ENCODE data around the gene MCF2L.

Gene MCF2L

DNA sequence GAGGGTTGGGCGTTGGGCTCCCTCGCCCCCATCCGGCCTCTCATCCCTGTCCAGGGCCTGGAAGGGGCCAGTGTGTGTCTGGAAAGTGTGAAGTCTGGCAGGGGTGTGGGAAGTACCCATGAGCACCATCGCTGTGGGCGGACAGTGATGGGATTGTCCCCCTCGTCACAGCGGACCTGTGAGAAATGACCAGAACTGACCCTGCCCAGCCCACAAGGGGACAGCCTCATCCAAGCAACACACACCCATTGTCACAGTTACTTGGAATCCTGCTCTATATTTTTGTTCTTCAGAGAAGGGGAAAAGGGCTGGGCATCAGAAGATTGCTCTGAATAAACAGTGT lies 18.6 kb downstream of the MCF2L start:
- Mint-ChIP-seq H3K27ac (no peak overlapping the region), H3K36me3 (ENCODE audit: low read depth) (peaks cover 2% of the 10 kb centered on the region), H3K4me1 (ENCODE audit: low read depth) (peaks cover 3% of the 10 kb centered on the region), H3K27me3 (no peaks in the 10 kb centered on the region), H3K9me3 (no peaks in the 10 kb centered on the region), H3K4me3 (no peak overlapping the region)
- DNase-seq: no peak

DNA sequence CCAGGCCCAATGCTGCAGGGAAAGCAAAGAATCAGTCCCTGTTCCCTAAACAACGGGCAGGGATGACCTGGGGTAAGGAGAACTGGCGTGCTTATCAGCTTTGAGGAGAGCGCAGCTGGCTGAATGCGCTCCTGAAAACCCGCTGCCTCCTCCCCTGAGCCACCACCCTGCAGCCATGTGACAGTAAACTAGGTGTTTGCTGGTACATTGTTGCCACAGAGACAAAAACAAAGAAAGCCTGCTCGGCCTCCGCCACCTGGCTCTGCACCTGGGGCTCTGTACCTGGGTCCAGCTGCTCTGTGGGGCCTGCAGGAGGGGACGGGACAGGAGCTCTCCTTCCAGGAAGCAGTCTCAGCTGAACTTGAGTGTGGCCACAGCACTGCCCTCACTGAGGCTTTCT lies 21.8 kb downstream of the MCF2L start:
- DNase-seq: no peak
- Mint-ChIP-seq H3K36me3 (ENCODE audit: low read depth) (peaks cover 2% of the 10 kb centered on the region), H3K4me3 (no peak overlapping the region)

DNA sequence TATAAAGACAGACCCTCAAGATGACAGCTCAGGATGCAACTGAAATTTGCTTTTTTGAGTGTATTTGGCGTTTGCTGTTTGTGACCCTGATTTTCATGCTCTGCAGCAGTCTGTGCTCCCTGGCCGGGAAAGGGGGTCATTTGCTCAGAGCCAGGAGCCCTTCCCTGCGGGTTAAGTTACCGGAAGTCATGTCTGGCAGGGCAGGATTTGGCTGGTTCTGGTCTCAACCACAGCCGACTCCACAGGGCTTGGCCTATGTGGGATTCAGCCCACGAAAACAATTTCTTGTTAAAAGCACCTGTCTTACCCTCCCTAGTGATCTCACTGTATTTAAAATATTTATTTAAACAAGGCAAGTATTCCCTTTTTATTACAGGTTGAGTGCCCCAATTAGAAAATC lies 22.6 kb downstream of the MCF2L start:
- H3K27ac Mint-ChIP-seq: no peak overlapping the region
- H3K9me3 Mint-ChIP-seq: no peaks in the 10 kb centered on the region
- no peak overlapping the region for H3K4me3 Mint-ChIP-seq
- no peaks in the 10 kb centered on the region for H3K27me3 Mint-ChIP-seq
- H3K4me1 Mint-ChIP-seq (ENCODE audit: low read depth): no peaks in the 10 kb centered on the region
- H3K36me3 Mint-ChIP-seq (ENCODE audit: low read depth): peaks cover 2% of the 10 kb centered on the region
- DNase-seq: no peak

More for the DNA sequence above, 21.8 kb downstream of the MCF2L start:
- H3K27me3 Mint-ChIP-seq: no peaks in the 10 kb centered on the region
- H3K9me3 Mint-ChIP-seq: no peaks in the 10 kb centered on the region
- H3K27ac Mint-ChIP-seq: no peak overlapping the region
- no peaks in the 10 kb centered on the region for H3K4me1 Mint-ChIP-seq (ENCODE audit: low read depth)

- Mint-ChIP-seq H3K4me1 (ENCODE audit: low read depth) (no peaks in the 10 kb centered on the region), H3K9me3 (no peaks in the 10 kb centered on the region), H3K27me3 (no peaks in the 10 kb centered on the region), H3K4me3 (no peak overlapping the region), H3K36me3 (ENCODE audit: low read depth) (peaks cover 2% of the 10 kb centered on the region), H3K27ac (no peak overlapping the region)
- DNase-seq: no peak
These were observed 24.1 kb downstream of the MCF2L start for GRCh38 chr13:112992931-112993680.

- H3K27ac Mint-ChIP-seq: no peak overlapping the region
- no peak for DNase-seq
- H3K27me3 Mint-ChIP-seq: no peaks in the 10 kb centered on the region
These were observed 25.2 kb downstream of the MCF2L start for GRCh38 chr13:112994084-112994780.

DNA sequence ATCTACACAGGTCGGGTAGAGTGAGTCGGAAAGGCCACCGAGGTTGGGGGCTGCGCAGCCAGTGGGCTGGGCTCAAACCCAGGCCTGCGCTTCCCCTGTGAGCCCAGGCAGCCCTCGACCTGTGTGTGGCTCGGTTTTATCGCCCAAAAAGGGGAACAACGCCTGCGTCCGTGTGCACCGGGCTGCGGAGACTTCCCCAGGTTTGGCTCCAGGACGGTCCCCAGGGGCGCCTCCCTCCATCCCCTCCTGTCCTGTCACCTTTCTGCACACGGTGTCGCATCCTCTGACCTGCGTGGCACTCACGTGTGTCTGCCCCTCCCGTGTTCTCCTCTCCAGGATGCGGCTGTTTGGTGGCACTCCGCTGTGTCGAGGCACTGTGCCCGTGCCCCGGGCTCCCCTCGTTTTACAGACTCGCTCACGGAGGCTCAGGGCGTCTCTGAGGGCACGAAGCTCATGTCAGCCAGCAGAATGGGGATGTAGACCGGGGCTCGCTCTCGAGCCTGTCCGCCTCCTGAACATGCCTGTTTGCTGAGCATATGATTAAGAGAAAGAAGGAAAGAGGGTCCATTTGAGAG lies 25.9 kb downstream of the MCF2L start:
- H3K9me3 Mint-ChIP-seq: no peaks in the 10 kb centered on the region
- H3K4me3 Mint-ChIP-seq: no peak overlapping the region
- H3K27ac Mint-ChIP-seq: no peak overlapping the region
- DNase-seq: no peak
- H3K4me1 Mint-ChIP-seq (ENCODE audit: low read depth): peaks cover under 1% of the 10 kb centered on the region
- no peaks in the 10 kb centered on the region for H3K27me3 Mint-ChIP-seq
- H3K36me3 Mint-ChIP-seq (ENCODE audit: low read depth): no peaks in the 10 kb centered on the region

More at GRCh38 chr13:112994084-112994780, 25.2 kb downstream of the MCF2L start:
- Mint-ChIP-seq H3K9me3 (no peaks in the 10 kb centered on the region), H3K4me3 (no peak overlapping the region), H3K4me1 (ENCODE audit: low read depth) (no peaks in the 10 kb centered on the region), H3K36me3 (ENCODE audit: low read depth) (peaks cover 2% of the 10 kb centered on the region)

DNA sequence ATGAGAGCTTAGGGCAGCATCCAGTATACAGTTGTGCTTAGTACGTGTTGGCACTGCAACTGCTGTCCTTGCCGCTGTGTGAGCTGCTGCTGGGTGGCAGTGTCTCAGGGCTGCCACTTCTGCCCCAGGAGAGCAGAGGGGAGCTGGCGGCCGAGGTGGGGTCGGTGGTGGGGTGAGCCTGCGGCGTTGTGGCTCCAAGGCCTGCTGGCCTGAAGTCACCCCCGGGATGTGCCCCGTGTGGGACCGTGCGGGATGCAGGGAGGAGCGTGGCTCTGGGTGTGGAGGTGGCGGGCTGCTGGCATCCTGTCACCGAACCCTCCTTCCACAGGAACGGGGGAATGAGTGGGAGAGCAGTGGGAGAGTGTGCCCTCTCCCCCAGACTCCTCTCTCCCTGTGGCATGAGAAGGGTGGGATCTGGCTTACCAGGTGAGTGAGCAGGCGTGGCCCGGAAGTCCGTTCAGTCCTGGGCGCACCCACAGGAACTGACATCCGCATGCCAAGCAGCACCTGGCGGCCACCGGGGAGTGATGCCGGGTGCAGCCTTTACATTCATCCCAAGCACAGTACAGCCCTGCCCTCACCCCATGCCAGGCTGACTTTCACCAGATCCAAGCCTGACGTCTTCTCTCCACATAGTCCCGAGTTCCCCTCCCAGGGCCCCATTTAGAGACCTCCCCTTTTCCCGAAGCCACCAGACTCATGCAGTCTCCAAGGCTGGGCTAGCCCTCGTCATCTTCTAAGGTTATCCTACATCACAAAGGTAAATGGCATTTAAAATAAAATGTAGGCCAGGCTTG lies 26.6 kb downstream of the MCF2L start:
- Mint-ChIP-seq H3K27me3 (no peaks in the 10 kb centered on the region), H3K4me3 (no peak overlapping the region), H3K36me3 (ENCODE audit: low read depth) (no peaks in the 10 kb centered on the region)

DNA sequence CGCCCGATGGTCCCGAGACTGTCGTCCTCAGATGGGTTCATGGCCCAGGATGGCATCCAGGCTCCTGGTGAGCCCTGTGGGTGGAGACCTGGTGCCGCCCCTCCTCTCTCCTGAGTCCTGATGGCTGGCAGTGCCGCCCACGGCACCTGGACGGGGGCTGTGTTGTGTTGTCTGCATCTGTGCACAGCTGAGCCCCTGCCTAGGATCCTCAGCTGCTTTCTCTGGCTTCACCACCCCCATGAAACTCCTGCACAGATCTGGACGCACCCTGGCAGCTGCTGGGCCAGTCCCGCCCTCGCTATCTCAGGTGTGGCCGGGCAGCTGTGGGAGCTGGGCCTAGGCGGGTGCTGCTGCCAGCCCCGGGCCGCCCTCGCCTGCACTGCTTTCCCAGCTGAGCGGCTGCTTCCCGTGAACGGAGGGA lies 27.7 kb downstream of the MCF2L start:
- H3K27me3 Mint-ChIP-seq: no peaks in the 10 kb centered on the region

More for the DNA sequence above, 26.6 kb downstream of the MCF2L start:
- Mint-ChIP-seq H3K9me3 (no peaks in the 10 kb centered on the region), H3K4me1 (ENCODE audit: low read depth) (peaks cover 4% of the 10 kb centered on the region), H3K27ac (no peak overlapping the region)
- no peak for DNase-seq

DNA sequence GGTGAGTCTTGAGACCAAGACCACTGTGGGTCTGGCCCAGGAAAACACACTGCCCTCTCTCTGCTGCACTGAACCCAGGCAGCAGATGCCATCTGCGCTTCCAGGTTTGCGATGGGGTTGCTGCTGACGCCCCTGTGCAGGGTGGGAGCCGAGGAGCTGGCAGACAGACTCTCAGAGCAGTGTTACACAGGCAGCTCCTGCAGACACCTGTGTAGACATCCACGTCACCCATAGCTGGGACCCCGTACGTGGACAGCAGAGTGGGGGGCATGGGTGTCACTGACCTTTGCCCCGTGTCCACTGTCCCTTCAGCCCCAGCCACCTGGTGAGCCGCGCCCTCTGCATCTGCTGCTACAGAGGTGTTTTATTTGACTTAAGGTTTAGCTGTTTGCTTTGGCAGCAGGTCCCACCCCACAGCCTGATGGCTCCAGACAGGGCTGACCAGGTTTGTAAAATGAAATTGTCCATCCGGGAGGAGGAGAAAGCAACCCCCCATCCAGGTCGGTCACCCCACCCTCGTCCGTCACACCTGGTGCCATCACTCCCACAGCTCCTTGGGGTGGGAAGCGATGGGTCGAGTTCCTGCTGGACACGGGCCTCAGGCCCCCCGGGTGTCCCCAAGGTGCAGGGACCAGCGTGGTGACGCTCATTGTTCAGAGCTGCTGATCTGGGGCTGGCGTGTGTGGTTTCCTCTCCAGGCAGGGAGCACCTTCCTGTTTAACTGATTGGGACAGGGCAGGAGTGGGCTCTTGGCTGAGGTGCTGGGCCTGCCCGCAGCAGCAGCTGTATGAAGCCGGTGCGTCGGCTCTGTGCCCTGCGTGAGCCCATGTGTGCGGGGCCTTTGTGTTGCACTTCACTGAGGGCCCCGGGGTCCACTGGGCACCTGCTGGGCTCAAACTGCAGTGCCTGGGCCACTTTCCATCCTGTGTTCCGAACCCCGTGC lies 28.4 kb downstream of the MCF2L start:
- no peaks in the 10 kb centered on the region for H3K9me3 Mint-ChIP-seq
- H3K27ac Mint-ChIP-seq: no peak overlapping the region
- no peaks in the 10 kb centered on the region for H3K36me3 Mint-ChIP-seq (ENCODE audit: low read depth)
- DNase-seq: no peak
- peaks cover 11% of the 10 kb centered on the region for H3K4me1 Mint-ChIP-seq (ENCODE audit: low read depth)
- H3K27me3 Mint-ChIP-seq: no peaks in the 10 kb centered on the region
- no peak overlapping the region for H3K4me3 Mint-ChIP-seq

More for the DNA sequence above, 27.7 kb downstream of the MCF2L start:
- Mint-ChIP-seq H3K4me3 (no peak overlapping the region), H3K36me3 (ENCODE audit: low read depth) (no peaks in the 10 kb centered on the region), H3K9me3 (no peaks in the 10 kb centered on the region), H3K27ac (no peak overlapping the region), H3K4me1 (ENCODE audit: low read depth) (peaks cover 11% of the 10 kb centered on the region)
- no peak for DNase-seq

DNA sequence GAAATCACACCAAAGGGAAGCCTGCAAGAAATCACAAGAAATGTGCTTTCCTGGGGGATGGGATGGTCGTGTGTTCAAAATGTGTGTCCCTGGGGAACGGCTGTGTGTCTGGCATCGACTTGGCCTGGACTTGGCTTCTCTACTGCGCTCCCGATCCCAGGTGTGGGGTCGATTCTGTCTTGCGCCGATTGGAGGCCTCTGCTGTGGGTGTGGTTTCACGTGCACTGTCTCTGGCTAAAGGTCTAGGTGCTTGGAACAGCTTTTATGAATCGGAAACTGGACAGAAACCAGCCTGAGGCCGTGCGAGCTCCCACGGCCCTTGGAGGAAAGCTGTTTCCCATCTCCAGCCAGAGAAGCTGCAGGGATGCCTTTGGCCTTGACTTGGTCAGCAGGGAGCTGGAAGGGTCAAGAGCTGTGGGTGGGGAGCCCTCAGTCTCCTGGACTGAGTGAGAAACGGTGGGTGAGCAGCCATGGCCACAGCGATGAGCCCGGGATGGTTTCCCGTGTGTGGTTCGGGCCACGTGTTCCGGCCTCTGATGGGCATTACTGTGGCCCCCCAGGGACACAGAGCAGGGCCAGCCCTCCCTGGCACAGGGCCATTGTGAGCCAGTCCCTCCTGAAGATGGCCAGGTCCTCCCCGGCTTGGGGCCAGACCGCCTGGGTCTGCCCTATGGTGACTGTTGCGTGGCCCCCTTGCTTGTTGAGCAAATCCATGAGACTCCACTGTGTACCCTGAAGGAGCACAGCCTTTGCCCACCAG lies 29.7 kb downstream of the MCF2L start:
- Mint-ChIP-seq H3K36me3 (ENCODE audit: low read depth) (no peaks in the 10 kb centered on the region), H3K4me3 (no peak overlapping the region), H3K27ac (no peak overlapping the region), H3K27me3 (no peaks in the 10 kb centered on the region), H3K9me3 (no peaks in the 10 kb centered on the region), H3K4me1 (ENCODE audit: low read depth) (peaks cover 11% of the 10 kb centered on the region)
- DNase-seq: no peak

DNA sequence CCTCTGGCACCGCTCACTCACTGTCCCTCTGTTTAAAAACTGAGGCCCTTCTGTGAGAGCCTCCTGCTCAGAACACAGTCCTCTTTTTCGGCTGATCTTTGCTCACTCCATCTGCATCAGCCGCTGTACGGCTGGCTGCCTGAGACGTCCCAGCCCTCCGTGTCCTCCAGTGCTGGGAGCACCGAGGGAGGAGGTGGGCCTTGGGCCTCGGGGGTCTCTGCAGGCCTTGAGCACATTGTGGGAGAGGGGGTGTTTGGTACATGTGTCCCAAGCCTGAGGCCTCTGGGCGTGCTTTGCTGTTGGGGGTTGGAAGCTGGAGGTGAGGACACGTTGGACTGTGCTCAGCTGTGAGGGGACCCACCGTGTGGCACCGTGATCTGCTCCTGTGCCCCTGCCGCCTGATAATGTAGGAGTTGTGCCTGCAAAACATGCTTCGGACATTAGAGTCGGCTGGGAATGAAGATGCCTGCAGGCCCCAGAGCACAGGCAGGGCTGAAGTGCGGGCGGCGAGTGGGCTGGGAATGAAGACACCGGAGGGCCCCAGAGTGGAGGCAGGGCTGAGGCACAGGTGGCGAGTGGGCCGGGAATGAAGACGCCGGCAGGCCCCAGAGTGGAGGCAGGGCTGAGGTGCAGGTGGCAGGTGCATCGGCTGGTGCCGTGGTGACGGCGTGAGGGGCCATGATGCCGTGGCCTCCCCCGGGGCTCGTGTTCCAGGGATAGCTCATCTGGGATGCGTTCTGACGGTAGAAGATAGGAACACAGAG lies 30.6 kb downstream of the MCF2L start:
- H3K27me3 Mint-ChIP-seq: no peaks in the 10 kb centered on the region
- no peaks in the 10 kb centered on the region for H3K9me3 Mint-ChIP-seq
- peaks cover 11% of the 10 kb centered on the region for H3K4me1 Mint-ChIP-seq (ENCODE audit: low read depth)
- no peak overlapping the region for H3K27ac Mint-ChIP-seq
- H3K4me3 Mint-ChIP-seq: no peak overlapping the region
- H3K36me3 Mint-ChIP-seq (ENCODE audit: low read depth): no peaks in the 10 kb centered on the region
- DNase-seq: no peak

GRCh38 chr13:113000575-113000974 lies 31.6 kb downstream of the MCF2L start:
- Mint-ChIP-seq H3K4me1 (ENCODE audit: low read depth) (peaks cover 20% of the 10 kb centered on the region), H3K27me3 (no peaks in the 10 kb centered on the region), H3K27ac (no peak overlapping the region), H3K36me3 (ENCODE audit: low read depth) (no peaks in the 10 kb centered on the region), H3K9me3 (peaks cover 3% of the 10 kb centered on the region), H3K4me3 (no peak overlapping the region)
- DNase-seq: no peak

All from activated T-cell treated with anti-CD3 and anti-CD28 coated beads, Interleukin-2, amount 50 U/mL, for 24 hours (primary cell).